ENCODE data around the gene C19orf25. TPM values are rescaled to one million over a fixed set of nuclear protein-coding genes. Genes with fewer than 3 reads are reported as not detected.

The C19orf25 gene
- total and polyA plus RNA-seq, 7 donors: 8.1 to 45.0 (median 19.9) TPM

- DNase-seq (no peak), ATAC-seq (no peak)
- 81 to 86% (median 81%) methylated on average over 12 to 14 of the region's 14 CpGs for WGBS, 3 donors
- Histone ChIP-seq H3K9me3 (no peaks in the 10 kb centered on the region), H3K36me3 (ENCODE audit: insufficient read depth in 1 of 2, low read depth in 1 of 2) (peaks cover 14 to 100% of the 10 kb centered on the region in 2 donors), H3K27me3 (ENCODE audit: insufficient read depth in 3 of 3, low read length in 2 of 3) (no peaks in the 10 kb centered on the region), H3K27ac (no peak overlapping the region), H3K4me3 (no peak overlapping the region), H3K4me1 (no peaks in the 10 kb centered on the region)
- TF ChIP-seq, protein P1, sequence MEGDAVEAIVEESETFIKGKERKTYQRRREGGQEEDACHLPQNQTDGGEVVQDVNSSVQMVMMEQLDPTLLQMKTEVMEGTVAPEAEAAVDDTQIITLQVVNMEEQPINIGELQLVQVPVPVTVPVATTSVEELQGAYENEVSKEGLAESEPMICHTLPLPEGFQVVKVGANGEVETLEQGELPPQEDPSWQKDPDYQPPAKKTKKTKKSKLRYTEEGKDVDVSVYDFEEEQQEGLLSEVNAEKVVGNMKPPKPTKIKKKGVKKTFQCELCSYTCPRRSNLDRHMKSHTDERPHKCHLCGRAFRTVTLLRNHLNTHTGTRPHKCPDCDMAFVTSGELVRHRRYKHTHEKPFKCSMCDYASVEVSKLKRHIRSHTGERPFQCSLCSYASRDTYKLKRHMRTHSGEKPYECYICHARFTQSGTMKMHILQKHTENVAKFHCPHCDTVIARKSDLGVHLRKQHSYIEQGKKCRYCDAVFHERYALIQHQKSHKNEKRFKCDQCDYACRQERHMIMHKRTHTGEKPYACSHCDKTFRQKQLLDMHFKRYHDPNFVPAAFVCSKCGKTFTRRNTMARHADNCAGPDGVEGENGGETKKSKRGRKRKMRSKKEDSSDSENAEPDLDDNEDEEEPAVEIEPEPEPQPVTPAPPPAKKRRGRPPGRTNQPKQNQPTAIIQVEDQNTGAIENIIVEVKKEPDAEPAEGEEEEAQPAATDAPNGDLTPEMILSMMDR (IDR thresholded peaks at IDR 0.05): no peak
- intact Hi-C loops (cut with DNase I): no loop called here
Observed at GRCh38 chr19:1430246-1430645, 48.8 kb downstream of the C19orf25 start.

DNA sequence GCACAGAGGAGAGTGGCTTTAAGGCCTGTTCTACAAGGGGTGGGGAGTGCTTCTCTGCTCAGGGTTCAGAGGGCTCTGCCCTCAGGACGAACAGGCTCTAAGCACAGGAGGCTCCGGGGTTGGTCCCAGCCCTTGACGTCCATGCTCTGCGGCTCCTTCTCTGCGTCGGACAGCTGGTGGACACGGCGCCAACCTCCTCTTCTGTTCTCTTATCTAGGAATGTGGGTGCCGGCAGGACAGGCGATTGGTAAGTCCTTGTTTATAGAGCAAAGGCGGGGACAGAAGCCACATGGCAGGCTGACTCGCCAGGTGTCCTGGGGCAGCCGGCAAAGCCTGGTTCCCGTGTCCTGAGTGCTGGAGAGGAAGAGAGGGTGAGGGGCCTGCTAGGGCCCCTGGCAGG is 49.3 kb downstream of the C19orf25 start:
- Histone ChIP-seq H3K9me3 (no peaks in the 10 kb centered on the region), H3K27me3 (ENCODE audit: insufficient read depth in 3 of 3, low read length in 2 of 3) (no peaks in the 10 kb centered on the region), H3K36me3 (ENCODE audit: insufficient read depth in 1 of 2, low read depth in 1 of 2) (peaks cover 14 to 100% of the 10 kb centered on the region in 2 donors), H3K4me1 (no peaks in the 10 kb centered on the region), H3K4me3 (no peak overlapping the region), H3K27ac (no peak overlapping the region)
- intact Hi-C loops (cut with DNase I): no loop called here
- ATAC-seq: no peak
- TF ChIP-seq, protein P1 (IDR thresholded peaks at IDR 0.05): no peak
- 75 to 80% (median 79%) methylated on average over 12 to 14 of the region's 14 CpGs for WGBS, 3 donors
- DNase-seq: no peak

- Histone ChIP-seq H3K4me3 (no peak overlapping the region), H3K36me3 (ENCODE audit: insufficient read depth in 1 of 2, low read depth in 1 of 2) (peaks cover 10 to 98% of the 10 kb centered on the region in 2 donors), H3K27me3 (ENCODE audit: insufficient read depth in 3 of 3, low read length in 2 of 3) (no peaks in the 10 kb centered on the region), H3K27ac (no peak overlapping the region), H3K4me1 (no peaks in the 10 kb centered on the region), H3K9me3 (no peaks in the 10 kb centered on the region)
- ATAC-seq (no peak), DNase-seq (no peak)
- intact Hi-C loops (cut with DNase I): no loop called here
- TF ChIP-seq, protein P1 (IDR thresholded peaks at IDR 0.05): no peak
- WGBS, 3 donors: 86 to 90% (median 87%) methylated on average over 41 of the region's 41 CpGs
Observed at GRCh38 chr19:1428738-1429391, 50.1 kb downstream of the C19orf25 start.

GRCh38 chr19:1427221-1427920 is 51.6 kb downstream of the C19orf25 start:
- Histone ChIP-seq H3K36me3 (ENCODE audit: insufficient read depth in 1 of 2, low read depth in 1 of 2) (peaks cover 10 to 98% of the 10 kb centered on the region in 2 donors), H3K9me3 (no peaks in the 10 kb centered on the region), H3K4me3 (no peak overlapping the region), H3K27me3 (ENCODE audit: insufficient read depth in 3 of 3, low read length in 2 of 3) (no peaks in the 10 kb centered on the region), H3K4me1 (no peaks in the 10 kb centered on the region), H3K27ac (no peak overlapping the region)
- intact Hi-C loops (cut with DNase I): no loop called here
- ATAC-seq: no peak
- 85 to 90% (median 88%) methylated on average over 27 of the region's 27 CpGs for WGBS, 3 donors
- DNase-seq: no peak
- TF ChIP-seq, protein P1 (IDR thresholded peaks at IDR 0.05): no peak

Measured in psoas muscle (tissue), 8 donors.